HEK293 (cell line): Measurements from ENCODE around the gene PSPC1.

ENCODE experiments used
- CTCF ChIA-PET: fragments of 350-600 bp; formaldehyde crosslinking; extraction: SDS; loops from one replicate; lab custom pipeline; 2021; ENCODE audit warnings: antibody characterized with exemption; lab: Yijun Ruan, JAX
- POLR2A ChIA-PET: fragments of 300-600 bp; formaldehyde crosslinking; extraction: SDS; loops from one replicate; lab custom pipeline; 2020; ENCODE audit warnings: antibody characterized with exemption, inconsistent platforms; lab: Yijun Ruan, JAX
- H3K27ac ChIP-seq: fragments of 200-500 bp; sonication (Bioruptor generic); 2 replicates; pipeline ENCODE4 v1.5.1; 2014; ENCODE audit warnings: low read depth, low read length, control low read depth, inconsistent platforms; ENCODE audit errors: extremely low read depth
- H3K36me3 ChIP-seq, 2 experiments: fragments of 200-500 bp in 1 of 2; sonication (Bioruptor generic) in 1 of 2; 1 replicate in 1 of 2; 2 replicates in 1 of 2; pipeline ENCODE4 v1.5.1; 2014 to 2017; ENCODE audit warnings: inconsistent platforms in 2 of 2, low read length in 2 of 2; ENCODE audit not compliant: control insufficient read depth in 2 of 2, insufficient read depth in 1 of 2
- H3K4me1 ChIP-seq: fragments of 200-500 bp; sonication (Bioruptor generic); 2 replicates; pipeline ENCODE4 v1.5.1; 2014; ENCODE audit warnings: mild to moderate bottlenecking, low read length, inconsistent platforms; ENCODE audit not compliant: control insufficient read depth, insufficient read depth
- H3K4me3 ChIP-seq: 2 replicates; pipeline ENCODE4 v1.5.1; 2011; ENCODE audit warnings: low read depth, mild to moderate bottlenecking, control low read depth, low read length, moderate library complexity
- H3K9me3 ChIP-seq: fragments of 200-500 bp; sonication (Bioruptor generic); 2 replicates; pipeline ENCODE4 v1.5.1; 2014; ENCODE audit warnings: low read depth, low read length, inconsistent platforms; ENCODE audit not compliant: control insufficient read depth, insufficient read depth
- ATF2 ChIP-seq: fragments of 450-650 bp; formaldehyde crosslinking; IDR thresholded peaks from 2 replicates; pipeline ENCODE4 v1.5.1; 2016; ENCODE audit warnings: missing biosample characterization, missing genetic modification characterization, low read depth
- BCL11B ChIP-seq: fragments of 450-650 bp; formaldehyde crosslinking; IDR thresholded peaks from 2 replicates; pipeline ENCODE4 v1.5.1; 2016; ENCODE audit warnings: low read depth, missing biosample characterization, missing genetic modification characterization
- KLF16 ChIP-seq: fragments of 450-650 bp; formaldehyde crosslinking; IDR thresholded peaks from 2 replicates; pipeline ENCODE4 v1.5.1; 2017; ENCODE audit warnings: missing biosample characterization, missing genetic modification characterization
- KLF9 ChIP-seq: fragments of 450-650 bp; formaldehyde crosslinking; IDR thresholded peaks from 2 replicates; pipeline ENCODE4 v1.5.1; 2016; ENCODE audit warnings: missing biosample characterization, missing genetic modification characterization, low read depth
- PBX3 ChIP-seq: sonication (generic); formaldehyde crosslinking; IDR thresholded peaks from 2 replicates; pipeline ENCODE4 v1.8.1; 2022; ENCODE audit warnings: mild to moderate bottlenecking, moderate library complexity, missing genetic modification reagents
- REST ChIP-seq: fragments of 450-650 bp; formaldehyde crosslinking; IDR thresholded peaks from 2 replicates; pipeline ENCODE4 v1.5.1; 2016; ENCODE audit warnings: missing biosample characterization, missing genetic modification characterization
- YY2 ChIP-seq: fragments of 450-650 bp; formaldehyde crosslinking; IDR thresholded peaks from 2 replicates; pipeline ENCODE4 v1.5.1; 2016; ENCODE audit warnings: missing biosample characterization, missing genetic modification characterization
- ZBTB17 ChIP-seq: fragments of 450-650 bp; formaldehyde crosslinking; IDR thresholded peaks from 2 replicates; pipeline ENCODE4 v1.5.1; 2016; ENCODE audit warnings: missing biosample characterization, missing genetic modification characterization
- ZBTB20 ChIP-seq: fragments of 450-650 bp; formaldehyde crosslinking; IDR thresholded peaks from 2 replicates; pipeline ENCODE4 v1.5.1; 2016; ENCODE audit warnings: missing biosample characterization, missing genetic modification characterization
- ZBTB26 ChIP-seq: fragments of 450-650 bp; formaldehyde crosslinking; optimal IDR thresholded peaks from 2 replicates; pipeline ENCODE3; 2016; ENCODE audit warnings: missing biosample characterization, mild to moderate bottlenecking, missing genetic modification characterization
- ZBTB48 ChIP-seq: fragments of 450-650 bp; formaldehyde crosslinking; IDR thresholded peaks from 2 replicates; pipeline ENCODE4 v1.5.1; 2016; ENCODE audit warnings: missing biosample characterization, missing genetic modification characterization
- ZNF146 ChIP-seq: fragments of 450-650 bp; formaldehyde crosslinking; IDR thresholded peaks from 2 replicates; pipeline ENCODE4 v1.5.1; 2016; ENCODE audit warnings: missing biosample characterization, missing genetic modification characterization
- ZNF16 ChIP-seq: fragments of 450-650 bp; formaldehyde crosslinking; IDR thresholded peaks from 2 replicates; pipeline ENCODE4 v1.5.1; 2016; ENCODE audit warnings: low read depth, missing biosample characterization, missing genetic modification characterization
- ZNF23 ChIP-seq: fragments of 450-650 bp; formaldehyde crosslinking; IDR thresholded peaks from 2 replicates; pipeline ENCODE4 v1.5.1; 2016; ENCODE audit warnings: missing biosample characterization, missing genetic modification characterization, borderline replicate concordance
- ZNF426 ChIP-seq: fragments of 450-650 bp; formaldehyde crosslinking; IDR thresholded peaks from 2 replicates; pipeline ENCODE4 v1.5.1; 2017; ENCODE audit warnings: missing biosample characterization, missing genetic modification characterization, mild to moderate bottlenecking, inconsistent platforms, moderate library complexity
- ZNF529 ChIP-seq: fragments of 450-650 bp; formaldehyde crosslinking; IDR thresholded peaks from 2 replicates; pipeline ENCODE4 v1.5.1; 2017; ENCODE audit warnings: missing genetic modification characterization, missing biosample characterization; ENCODE audit not compliant: insufficient replicate concordance
- ZNF549 ChIP-seq: fragments of 450-650 bp; IDR thresholded peaks from 2 replicates; pipeline ENCODE4 v1.5.1; 2018; ENCODE audit warnings: missing biosample characterization, missing genetic modification characterization, mild to moderate bottlenecking, inconsistent platforms, moderate library complexity
- ZNF571 ChIP-seq: fragments of 450-650 bp; formaldehyde crosslinking; IDR thresholded peaks from 2 replicates; pipeline ENCODE4 v1.5.0; 2017; ENCODE audit warnings: missing biosample characterization, missing genetic modification characterization
- ZNF621 ChIP-seq: fragments of 450-650 bp; formaldehyde crosslinking; IDR thresholded peaks from 2 replicates; pipeline ENCODE4 v1.5.1; 2017; ENCODE audit warnings: missing biosample characterization, missing genetic modification characterization
- ZNF624 ChIP-seq: fragments of 450-650 bp; formaldehyde crosslinking; IDR thresholded peaks from 2 replicates; pipeline ENCODE4 v1.5.1; 2017; ENCODE audit warnings: missing biosample characterization, missing genetic modification characterization
- ZNF76 ChIP-seq: fragments of 450-650 bp; formaldehyde crosslinking; IDR thresholded peaks from 2 replicates; pipeline ENCODE4; 2016; ENCODE audit warnings: low read depth, missing biosample characterization, missing genetic modification characterization, borderline replicate concordance
- ZNF843 ChIP-seq: fragments of 450-650 bp; formaldehyde crosslinking; IDR thresholded peaks from 2 replicates; pipeline ENCODE4 v1.5.1; 2016; ENCODE audit warnings: missing biosample characterization, missing genetic modification characterization
- ZSCAN16 ChIP-seq: fragments of 450-650 bp; formaldehyde crosslinking; IDR thresholded peaks from 2 replicates; pipeline ENCODE4 v1.5.1; 2016; ENCODE audit warnings: missing biosample characterization, missing genetic modification characterization

The PSPC1 gene

GRCh38 chr13:19674898-19675297 lies 107.8 kb downstream of the PSPC1 start:
- H3K4me1 ChIP-seq: no peaks in the 10 kb centered on the region
- no peaks in the 10 kb centered on the region for H3K9me3 ChIP-seq
- peaks cover 15 to 73% of the 10 kb centered on the region in 2 experiments for H3K36me3 ChIP-seq
- no peak overlapping the region for H3K27ac ChIP-seq
- CTCF ChIA-PET: no interaction called here
- POLR2A ChIA-PET: no interaction called here
- H3K4me3 ChIP-seq: no peak overlapping the region
- TF ChIP-seq ZNF529 (tag by site-specific recombination): no peak
- TF ChIP-seq ZNF146: no peak
- no peak for TF ChIP-seq KLF9 (tag by site-specific recombination)
- no peak for TF ChIP-seq ATF2 (tag by site-specific recombination)
- no peak for TF ChIP-seq ZNF621 (tag by site-specific recombination)
- TF ChIP-seq ZNF624: no peak
- TF ChIP-seq ZNF843 (tag by site-specific recombination): no peak
- no peak for TF ChIP-seq ZSCAN16 (tag by site-specific recombination)
- TF ChIP-seq ZBTB26: no peak
- TF ChIP-seq ZNF571 (tag by site-specific recombination): no peak
- no peak for TF ChIP-seq REST (tag by site-specific recombination)
- TF ChIP-seq ZNF426 (tag by site-specific recombination): no peak
- no peak for TF ChIP-seq BCL11B
- TF ChIP-seq ZNF16: no peak
- no peak for TF ChIP-seq YY2 (tag by site-specific recombination)
- no peak for TF ChIP-seq PBX3 (CRISPR knock-in tag)
- TF ChIP-seq ZNF549 (tag by site-specific recombination): no peak

GRCh38 chr13:19673473-19674430 lies 109.0 kb downstream of the PSPC1 start:
- no peak overlapping the region for H3K27ac ChIP-seq
- H3K9me3 ChIP-seq: no peaks in the 10 kb centered on the region
- CTCF ChIA-PET: interaction anchor here (0.7 kb wide), 1 partner anchor 18 kb away, joined by 3 read pairs; no protein-coding TSS in a partner anchor
- TF ChIP-seq ZBTB20 (no peak), ZBTB17 (tag by site-specific recombination) (no peak), ZNF76 (tag by site-specific recombination) (no peak), ZNF23 (tag by site-specific recombination) (no peak), KLF16 (tag by site-specific recombination) (no peak), ZBTB48 (tag by site-specific recombination) (no peak)
- H3K4me1 ChIP-seq: no peaks in the 10 kb centered on the region
- no peak overlapping the region for H3K4me3 ChIP-seq
- H3K36me3 ChIP-seq: peaks cover 27 to 84% of the 10 kb centered on the region in 2 experiments
- POLR2A ChIA-PET: no interaction called here
